ENCODE results near the gene ENOX1. TPM values are rescaled to one million over a fixed set of nuclear protein-coding genes. Genes with fewer than 3 reads are reported as not detected.
A peak's percentile ranks its signal among the peaks of the same experiment; 100 is the strongest.

Gene ENOX1
- total and polyA plus RNA-seq, 2 of the 8 experiments (the other 6 are each of a cell fraction or from before 2014, with no cell fraction given): 0.23 to 0.37 TPM

- no peak overlapping the region for H2BK15ac ChIP-seq (ENCODE audit: low read length)
- no peak overlapping the region for H3K23ac ChIP-seq (ENCODE audit: insufficient read length)
- no peak for DNase-seq (ENCODE audit: low read depth in 1 of 2, low spot score in 2 of 2)
- no peak overlapping the region for H3K18ac ChIP-seq (ENCODE audit: extremely low read depth, low read length)
- ChIA-PET POLR2A (ENCODE audit: partially characterized antibody) (no interaction called here), CTCF (ENCODE audit: partially characterized antibody) (no interaction called here)
- H3K14ac ChIP-seq (ENCODE audit: insufficient read length): no peak overlapping the region
- H3K4me1 ChIP-seq (replicated peaks in 1 of 4; ENCODE audit: control insufficient read depth in 3 of 4, insufficient read depth in 4 of 4, low read length in 3 of 4): peaks cover 0 to 6% (median 0%) of the 10 kb centered on the region in 4 experiments; a peak in 1 of 7 replicates
- no peak overlapping the region for H4K5ac ChIP-seq (ENCODE audit: insufficient read length, low read depth, low read length)
- no peak overlapping the region for H3K4ac ChIP-seq (replicated peaks; ENCODE audit: insufficient read length, low read depth, low read length)
- no peak overlapping the region for H3K4me2 ChIP-seq (ENCODE audit: insufficient read depth in 1 of 2, low read depth in 2 of 2, low read length in 2 of 2)
- H3K23me2 ChIP-seq (ENCODE audit: low read depth, low read length): no peaks in the 10 kb centered on the region
- no peaks in the 10 kb centered on the region for H3K79me2 ChIP-seq (ENCODE audit: control insufficient read depth in 1 of 2, insufficient read depth in 2 of 2, low read length in 2 of 2)
- H3K56ac ChIP-seq (replicated peaks; ENCODE audit: insufficient read length, low read depth, low read length): no peak overlapping the region
- no peak for FAIRE-seq
- H2AFZ ChIP-seq (ENCODE audit: low read length): 0 out of 2 replicates have a peak overlapping the region, but pooled peaks have one; percentile 34
- 88% methylated on average over 5 of the region's 5 CpGs; no CpG with 5 or more reads in 1 of the 2 experiments for WGBS, 2 experiments (ENCODE audit: extremely low coverage in 1 of 2, insufficient coverage in 1 of 2, insufficient read length in 1 of 2, insufficient replicate concordance in 2 of 2, low coverage in 1 of 2, low lambda C conversion rate in 2 of 2, missing lambda C conversion rate in 1 of 2)
- H3K9me3 ChIP-seq (ENCODE audit: insufficient read depth in 2 of 2, low read depth in 1 of 2, low read length in 1 of 2): no peaks in the 10 kb centered on the region
- no peak overlapping the region for H3K9ac ChIP-seq (replicated peaks in 1 of 4; ENCODE audit: extremely low read depth in 1 of 4, low read depth in 3 of 4, low read length in 3 of 4)
- H4K8ac ChIP-seq (ENCODE audit: extremely low read depth, insufficient read depth, low read length): no peak overlapping the region
- no peaks in the 10 kb centered on the region for H3K79me1 ChIP-seq (ENCODE audit: low read depth, low read length)
- no peak overlapping the region for H2BK120ac ChIP-seq (replicated peaks; ENCODE audit: low read depth, low read length)
- no peak overlapping the region for H4K91ac ChIP-seq (replicated peaks; ENCODE audit: insufficient read length, low read length)
- no peak overlapping the region for H2BK12ac ChIP-seq (ENCODE audit: low read depth, low read length)
- no peak overlapping the region for H2BK20ac ChIP-seq (ENCODE audit: low read length)
- H4K20me1 ChIP-seq (replicated peaks in 1 of 2; ENCODE audit: control insufficient read depth in 1 of 2, insufficient read depth in 2 of 2, low read length in 2 of 2): no peaks in the 10 kb centered on the region
- no peak overlapping the region for H2AK5ac ChIP-seq (ENCODE audit: low read depth, low read length)
- no peak overlapping the region for H3K4me3 ChIP-seq (ENCODE audit: extremely low read depth in 1 of 4, insufficient read depth in 2 of 4, low read depth in 3 of 4, low read length in 4 of 4)
- H3K27ac ChIP-seq (ENCODE audit: low read depth, low read length): no peak overlapping the region
- no peaks in the 10 kb centered on the region for H3K36me3 ChIP-seq (ENCODE audit: control insufficient read depth in 2 of 4, insufficient read depth in 4 of 4, low read length in 3 of 4)
- H3K27me3 ChIP-seq (replicated peaks in 1 of 4; ENCODE audit: control insufficient read depth in 3 of 4, extremely low read depth in 1 of 4, insufficient read depth in 3 of 4, low read length in 3 of 4): no peaks in the 10 kb centered on the region
- H2BK5ac ChIP-seq (ENCODE audit: low read depth, low read length): no peak overlapping the region
- TF ChIP-seq TAF1 (IDR thresholded peaks at IDR 0.05; ENCODE audit: low read depth, low read length) (no peak), RNF2 (IDR thresholded peaks at IDR 0.05; ENCODE audit: borderline replicate concordance, low read depth, low read length, missing control alignments, poor library complexity, severe bottlenecking) (no peak), SRF (IDR thresholded peaks at IDR 0.05; ENCODE audit: low read depth, low read length) (no peak), SP4 (IDR thresholded peaks at IDR 0.05; ENCODE audit: low read length) (no peak), CTBP2 (IDR thresholded peaks at IDR 0.05; ENCODE audit: borderline replicate concordance, insufficient read depth, insufficient read length, low read length) (no peak), HDAC6 (IDR thresholded peaks at IDR 0.05; ENCODE audit: low read depth, low read length) (no peak), JUND (IDR thresholded peaks at IDR 0.05; ENCODE audit: low read length) (no peak), CBX8 (IDR thresholded peaks at IDR 0.05; ENCODE audit: borderline replicate concordance, low read depth, low read length) (no peak), CTCF (IDR thresholded peaks at IDR 0.05; ENCODE audit: control extremely low read depth in 1 of 3, insufficient read depth in 1 of 3, low read depth in 1 of 3, low read length in 3 of 3) (no peak), TBP (IDR thresholded peaks at IDR 0.05; ENCODE audit: low read depth, low read length) (no peak), RFX5 (IDR thresholded peaks at IDR 0.05; ENCODE audit: borderline replicate concordance, low read depth, low read length) (no peak), CBX5 (IDR thresholded peaks at IDR 0.05; ENCODE audit: low read depth, low read length) (no peak)
Measured at GRCh38 chr13:43272851-43273250, 513.9 kb downstream of the ENOX1 start.

Data from H1 (cell line).